Keratinocyte (primary cell): ENCODE data around the gene GADD45G. TPM values are rescaled to one million over a fixed set of nuclear protein-coding genes. Genes with fewer than 3 reads are reported as not detected.

Source experiments
- DNase-seq: peaks from one replicate; pipeline ENCODE4 v3.0.0-alpha.2; 2011; ENCODE audit warnings: low read depth, missing footprints, low spot score
- FAIRE-seq: peaks from 2 replicates; lab custom pipeline; 2011; peaks lifted over from hg19 to GRCh38; lab: Jason Lieb, UNC
- H2AFZ ChIP-seq: 2 replicates; pipeline ENCODE4 v1.6.0; 2012; ENCODE audit warnings: low read length, control low read depth, inconsistent platforms; ENCODE audit not compliant: control insufficient read depth
- H3K27ac ChIP-seq: 2 replicates; pipeline ENCODE4 v1.5.1; 2011; ENCODE audit warnings: low read length; ENCODE audit not compliant: control insufficient read depth, insufficient read depth
- H3K27me3 ChIP-seq: 3 replicates; pipeline ENCODE4 v1.6.0; 2011; ENCODE audit warnings: low read length; ENCODE audit not compliant: control insufficient read depth, insufficient read depth; ENCODE audit errors: extremely low read depth
- H3K36me3 ChIP-seq, 2 experiments: 2 replicates in 1 of 2; 3 replicates in 1 of 2; pipeline ENCODE4 v1.5.1; 2011; ENCODE audit warnings: low read length in 2 of 2, mild to moderate bottlenecking in 1 of 2; ENCODE audit not compliant: control insufficient read depth in 2 of 2, insufficient read depth in 2 of 2; ENCODE audit errors: extremely low read depth in 1 of 2
- H3K4me1 ChIP-seq: 3 replicates; pipeline ENCODE4 v1.5.1; 2011; ENCODE audit warnings: low read length; ENCODE audit not compliant: control insufficient read depth, insufficient read depth; ENCODE audit errors: extremely low read depth
- H3K4me2 ChIP-seq: 3 replicates; pipeline ENCODE4 v1.6.0; 2011; ENCODE audit warnings: low read depth, low read length; ENCODE audit not compliant: control insufficient read depth, insufficient read depth; ENCODE audit errors: extremely low read depth
- H3K4me3 ChIP-seq, 3 experiments: fragments of 200-600 bp in 1 of 3; sonication (generic) in 1 of 3; 2 replicates in 2 of 3; 3 replicates in 1 of 3; pipeline ENCODE4 v1.5.1; 2011 to 2016; ENCODE audit warnings: low read length in 3 of 3, mild to moderate bottlenecking in 3 of 3, control low read depth in 2 of 3, inconsistent platforms in 1 of 3, low read depth in 1 of 3, mixed read lengths in 1 of 3, mixed run types in 1 of 3, moderate library complexity in 1 of 3; ENCODE audit not compliant: control insufficient read depth in 2 of 3, insufficient read depth in 2 of 3; ENCODE audit errors: extremely low read depth in 1 of 3
- H3K79me2 ChIP-seq: 2 replicates; pipeline ENCODE4 v1.6.0; 2012; ENCODE audit warnings: low read length; ENCODE audit not compliant: control insufficient read depth, insufficient read depth
- H3K9ac ChIP-seq: 3 replicates; pipeline ENCODE4 v1.6.0; 2011; ENCODE audit warnings: low read length; ENCODE audit not compliant: control insufficient read depth, insufficient read depth; ENCODE audit errors: extremely low read depth
- H3K9me1 ChIP-seq: 3 replicates; pipeline ENCODE4 v1.6.0; 2011; ENCODE audit warnings: low read length; ENCODE audit not compliant: control insufficient read depth, insufficient read depth; ENCODE audit errors: extremely low read depth
- H3K9me3 ChIP-seq: 2 replicates; pipeline ENCODE4 v1.5.1; 2012; ENCODE audit warnings: low read depth, low read length; ENCODE audit not compliant: control insufficient read depth
- H4K20me1 ChIP-seq: 3 replicates; pipeline ENCODE4 v1.6.0; 2011; ENCODE audit warnings: low read length; ENCODE audit not compliant: control insufficient read depth, insufficient read depth; ENCODE audit errors: extremely low read depth
- CTCF ChIP-seq, 3 experiments: IDR thresholded peaks in 1 of 3; conservative IDR thresholded peaks in 1 of 3; optimal IDR thresholded peaks in 1 of 3; 2 replicates in 2 of 3; 3 replicates in 1 of 3; pipeline versions ENCODE3 to v1.5.1; 2011; ENCODE audit warnings: low read length in 3 of 3, mild to moderate bottlenecking in 3 of 3, moderate library complexity in 2 of 3, control low read depth in 1 of 3, inconsistent platforms in 1 of 3; ENCODE audit not compliant: insufficient read depth in 2 of 3; ENCODE audit errors: extremely low read depth in 1 of 3
- EZH2 ChIP-seq: IDR thresholded peaks from one replicate; pipeline ENCODE4 v1.6.1; 2012; ENCODE audit warnings: inconsistent platforms, mild to moderate bottlenecking, low read length, moderate library complexity
- dilution Hi-C: fragments of 300-500 bp; cut with MboI; formaldehyde crosslinking; loops from one replicate; pipeline ENCODE4 v1.7.0; 2020; ENCODE audit warnings: low sequenced_read_pairs; ENCODE audit not compliant: extremely low pct_ligation_motif_present
- polyA plus RNA-seq, 5 experiments: library from polyadenylated mRNA; depleted of rRNA in 3 of 5; stranded (reverse) in 3 of 5; stranded (forward) in 1 of 5; unstranded in 1 of 5; fragments of >200 nt; gene quantifications; 1 replicate in 1 of 5; 2 replicates in 3 of 5; 3 replicates in 1 of 5; pipeline versions ENCODE4 v1.2.1 to v1.2.3, GENCODE V29; 2011 to 2012; ENCODE audit warnings: missing spikeins in 2 of 5, low read depth in 1 of 5, low replicate concordance in 1 of 5

GADD45G gene
- polyA plus RNA-seq, 1 donor (not counting 4 experiments of a cell fraction or from before 2014, with no cell fraction given), result 0.05 TPM

- Histone ChIP-seq H3K27ac (no peak overlapping the region), H3K4me2 (no peak overlapping the region)
These were observed 31.0 kb downstream of the GADD45G start for GRCh38 chr9:89635816-89636215.

GRCh38 chr9:89637787-89638186 lies 33.0 kb downstream of the GADD45G start:
- dilution Hi-C loops, result no loop called here
- FAIRE-seq, result no peak
- H3K9me3 ChIP-seq, result no peaks in the 10 kb centered on the region
- no peak for DNase-seq
- H3K27me3 ChIP-seq, result peaks cover 15% of the 10 kb centered on the region
- H3K79me2 ChIP-seq, result no peaks in the 10 kb centered on the region
- no peaks in the 10 kb centered on the region for H4K20me1 ChIP-seq
- no peak overlapping the region for H2AFZ ChIP-seq
- no peak overlapping the region for H3K4me2 ChIP-seq
- H3K36me3 ChIP-seq, result no peaks in the 10 kb centered on the region
- H3K4me3 ChIP-seq, result no peak overlapping the region
- TF ChIP-seq CTCF (optimal IDR thresholded peaks at IDR 0.05 in 1 of 3, IDR thresholded peaks at IDR 0.05 in 1 of 3, conservative IDR thresholded peaks at IDR 0.05 in 1 of 3; ENCODE audit: extremely low read depth in 1 of 3, insufficient read depth in 2 of 3, low read length in 3 of 3), result no peak
- TF ChIP-seq EZH2, result no peak
- H3K9me1 ChIP-seq, result no peaks in the 10 kb centered on the region
- H3K9ac ChIP-seq, result no peak overlapping the region
- H3K4me1 ChIP-seq, result peaks cover 16% of the 10 kb centered on the region
- no peak overlapping the region for H3K27ac ChIP-seq

More at GRCh38 chr9:89635816-89636215, 31.0 kb downstream of the GADD45G start:
- peaks cover 16% of the 10 kb centered on the region for H3K4me1 ChIP-seq
- no peaks in the 10 kb centered on the region for H4K20me1 ChIP-seq
- peaks cover 15% of the 10 kb centered on the region for H3K27me3 ChIP-seq
- dilution Hi-C loops, result no loop called here
- no peak for DNase-seq
- no peaks in the 10 kb centered on the region for H3K9me1 ChIP-seq
- no peak overlapping the region for H3K9ac ChIP-seq
- no peak for FAIRE-seq
- TF ChIP-seq CTCF (optimal IDR thresholded peaks at IDR 0.05 in 1 of 3, IDR thresholded peaks at IDR 0.05 in 1 of 3, conservative IDR thresholded peaks at IDR 0.05 in 1 of 3; ENCODE audit: extremely low read depth in 1 of 3, insufficient read depth in 2 of 3, low read length in 3 of 3), result no peak
- TF ChIP-seq EZH2, result no peak
- no peaks in the 10 kb centered on the region for H3K9me3 ChIP-seq
- H2AFZ ChIP-seq, result no peak overlapping the region
- no peaks in the 10 kb centered on the region for H3K79me2 ChIP-seq
- H3K36me3 ChIP-seq, result no peaks in the 10 kb centered on the region
- no peak overlapping the region for H3K4me3 ChIP-seq
